ENCODE results near the gene AK3. TPM values are rescaled to one million over a fixed set of nuclear protein-coding genes. Genes with fewer than 3 reads are reported as not detected.
A peak's percentile ranks its signal among the peaks of the same experiment; 100 is the strongest.
"Not testable (repeated sequence)": the region's sequence is repeated elsewhere in the genome, so short reads cannot be mapped to it uniquely, and the experiment has no call there.

Gene AK3
- total RNA-seq, 1 donor from 2014 or later, result 45.1 TPM

DNA sequence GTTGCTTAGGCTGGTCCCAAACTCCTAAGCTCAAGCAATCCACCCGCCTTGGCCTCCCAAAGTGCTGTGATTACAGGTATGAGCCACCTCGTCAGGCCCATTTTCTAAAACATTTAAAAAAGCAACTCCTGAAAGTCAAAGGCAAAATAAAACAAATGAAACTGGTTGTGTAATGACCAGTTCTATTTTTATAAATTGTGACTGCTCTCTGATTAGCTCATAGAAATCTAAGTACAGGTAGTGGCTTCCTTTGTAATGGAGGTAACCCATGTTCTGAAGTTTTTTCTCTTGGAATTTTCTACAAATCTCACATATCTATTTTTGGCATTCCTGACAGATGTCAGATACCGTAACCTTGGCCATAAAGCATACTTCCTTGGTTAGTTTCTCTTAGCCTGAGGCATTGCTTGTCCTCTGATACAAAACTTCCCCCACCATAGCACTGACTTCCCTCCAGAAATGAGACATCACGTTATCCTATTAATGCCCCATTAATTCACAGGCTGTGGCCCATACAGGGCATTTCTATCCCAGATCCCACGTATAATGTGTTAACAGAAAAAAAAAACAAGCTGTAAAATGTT is 14.1 kb upstream of the AK3 start:
- Mint-ChIP-seq H3K27me3 (ENCODE audit: low read depth, unreplicated experiment) (peaks cover 5% of the 10 kb centered on the region), H3K4me1 (ENCODE audit: low read depth, unreplicated experiment) (peaks cover 6% of the 10 kb centered on the region), H3K9me3 (ENCODE audit: unreplicated experiment) (no peaks in the 10 kb centered on the region), H3K36me3 (ENCODE audit: low read depth, unreplicated experiment) (no peaks in the 10 kb centered on the region), H3K27ac (ENCODE audit: unreplicated experiment) (no peak overlapping the region), H3K4me3 (ENCODE audit: unreplicated experiment) (no peak overlapping the region)
- Histone ChIP-seq H3K27ac (ENCODE audit: low read depth, low read length) (no peak overlapping the region), H3K9me3 (ENCODE audit: insufficient read depth, low read depth, low read length) (no peaks in the 10 kb centered on the region), H3K4me2 (ENCODE audit: low read length) (no peak overlapping the region), H4K20me1 (ENCODE audit: insufficient read depth, low read length) (no peaks in the 10 kb centered on the region), H3K4me3 (ENCODE audit: insufficient read depth, low read depth, low read length) (no peak overlapping the region), H3K9ac (ENCODE audit: low read length) (no peak overlapping the region), H3K79me2 (ENCODE audit: insufficient read depth, low read length) (no peaks in the 10 kb centered on the region), H3K4me1 (ENCODE audit: insufficient read depth, low read length) (no peaks in the 10 kb centered on the region), H3K36me3 (ENCODE audit: insufficient read depth, low read length) (no peaks in the 10 kb centered on the region), H2AFZ (ENCODE audit: low read depth, low read length) (no peak overlapping the region), H3K27me3 (ENCODE audit: insufficient read depth, low read length) (no peaks in the 10 kb centered on the region)
- no peak for FAIRE-seq
- DNase-seq (ENCODE audit: low read depth), result no peak
- no peak for TF ChIP-seq EZH2 (IDR thresholded peaks at IDR 0.05; ENCODE audit: insufficient read depth, low read length)
- TF ChIP-seq, protein P1, sequence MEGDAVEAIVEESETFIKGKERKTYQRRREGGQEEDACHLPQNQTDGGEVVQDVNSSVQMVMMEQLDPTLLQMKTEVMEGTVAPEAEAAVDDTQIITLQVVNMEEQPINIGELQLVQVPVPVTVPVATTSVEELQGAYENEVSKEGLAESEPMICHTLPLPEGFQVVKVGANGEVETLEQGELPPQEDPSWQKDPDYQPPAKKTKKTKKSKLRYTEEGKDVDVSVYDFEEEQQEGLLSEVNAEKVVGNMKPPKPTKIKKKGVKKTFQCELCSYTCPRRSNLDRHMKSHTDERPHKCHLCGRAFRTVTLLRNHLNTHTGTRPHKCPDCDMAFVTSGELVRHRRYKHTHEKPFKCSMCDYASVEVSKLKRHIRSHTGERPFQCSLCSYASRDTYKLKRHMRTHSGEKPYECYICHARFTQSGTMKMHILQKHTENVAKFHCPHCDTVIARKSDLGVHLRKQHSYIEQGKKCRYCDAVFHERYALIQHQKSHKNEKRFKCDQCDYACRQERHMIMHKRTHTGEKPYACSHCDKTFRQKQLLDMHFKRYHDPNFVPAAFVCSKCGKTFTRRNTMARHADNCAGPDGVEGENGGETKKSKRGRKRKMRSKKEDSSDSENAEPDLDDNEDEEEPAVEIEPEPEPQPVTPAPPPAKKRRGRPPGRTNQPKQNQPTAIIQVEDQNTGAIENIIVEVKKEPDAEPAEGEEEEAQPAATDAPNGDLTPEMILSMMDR (IDR thresholded peaks at IDR 0.05; ENCODE audit: insufficient read depth, low read depth, low read length), result no peak

DNA sequence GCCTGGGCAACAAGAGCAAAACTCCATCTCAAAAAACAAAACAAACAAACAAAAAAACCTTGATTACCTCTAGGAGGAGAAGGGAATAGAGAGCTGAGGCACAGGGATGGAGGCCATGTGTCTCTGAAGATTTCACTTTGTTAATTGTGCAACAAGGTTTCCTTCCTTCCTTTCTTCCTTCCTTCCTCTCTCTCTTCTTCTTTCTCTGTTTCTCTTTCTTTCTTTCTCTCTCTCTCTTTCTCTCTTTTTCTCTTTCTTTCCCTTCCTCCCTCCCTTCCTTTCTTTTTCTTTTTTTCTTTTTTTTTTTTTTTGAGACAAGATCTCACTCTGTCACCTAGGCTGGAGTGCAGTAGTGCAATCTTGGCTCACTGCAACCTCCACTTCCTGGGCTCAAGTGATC is 13.5 kb upstream of the AK3 start:
- H3K36me3 ChIP-seq (ENCODE audit: insufficient read depth, low read length); FAIRE-seq; H3K4me3 Mint-ChIP-seq (ENCODE audit: unreplicated experiment); H3K9me3 ChIP-seq (ENCODE audit: insufficient read depth, low read depth, low read length); DNase-seq (ENCODE audit: low read depth); H3K27me3 Mint-ChIP-seq (ENCODE audit: low read depth, unreplicated experiment); H3K9me3 Mint-ChIP-seq (ENCODE audit: unreplicated experiment); H2AFZ ChIP-seq (ENCODE audit: low read depth, low read length); H3K27ac Mint-ChIP-seq (ENCODE audit: unreplicated experiment); H4K20me1 ChIP-seq (ENCODE audit: insufficient read depth, low read length); H3K36me3 Mint-ChIP-seq (ENCODE audit: low read depth, unreplicated experiment); H3K27ac ChIP-seq (ENCODE audit: low read depth, low read length); H3K4me1 ChIP-seq (ENCODE audit: insufficient read depth, low read length); H3K9ac ChIP-seq (ENCODE audit: low read length); H3K27me3 ChIP-seq (ENCODE audit: insufficient read depth, low read length); H3K4me2 ChIP-seq (ENCODE audit: low read length); H3K79me2 ChIP-seq (ENCODE audit: insufficient read depth, low read length); H3K4me3 ChIP-seq (ENCODE audit: insufficient read depth, low read depth, low read length); H3K4me1 Mint-ChIP-seq (ENCODE audit: low read depth, unreplicated experiment): not testable (repeated sequence)

DNA sequence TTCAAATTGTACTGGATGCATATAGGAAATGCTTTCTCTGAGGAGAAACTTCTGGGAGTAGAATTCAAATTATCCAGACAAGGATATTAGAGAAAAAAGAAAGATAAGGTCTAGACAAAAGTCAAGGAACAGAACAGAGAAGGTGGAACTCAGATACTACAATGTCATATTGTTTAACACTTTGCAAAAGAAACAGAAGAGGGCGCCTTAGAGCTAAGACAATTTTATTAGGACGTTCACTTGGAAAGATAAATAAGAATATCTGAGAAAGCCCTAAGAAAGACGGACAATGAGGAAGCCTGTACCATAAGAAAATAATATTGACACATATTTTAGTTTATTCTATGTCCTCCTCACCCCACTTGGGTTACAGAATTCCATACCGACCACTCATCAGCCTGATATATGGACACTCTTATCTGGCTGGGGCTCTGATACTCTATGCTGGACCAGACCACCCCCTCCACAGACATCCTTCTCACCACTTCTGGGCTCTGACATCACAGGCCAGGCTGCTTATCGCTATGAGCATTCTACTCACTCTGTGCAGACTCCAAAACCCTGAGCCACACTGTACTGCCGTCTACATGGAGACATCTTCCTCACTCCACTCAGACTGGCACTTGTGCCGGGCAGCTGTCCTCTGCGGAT is 9.1 kb upstream of the AK3 start:
- Mint-ChIP-seq H3K27ac (ENCODE audit: unreplicated experiment) (no peak overlapping the region), H3K36me3 (ENCODE audit: low read depth, unreplicated experiment) (no peaks in the 10 kb centered on the region)
- FAIRE-seq, result no peak

More for the DNA sequence above, 9.1 kb upstream of the AK3 start:
- Histone ChIP-seq H3K4me3 (ENCODE audit: insufficient read depth, low read depth, low read length) (no peak overlapping the region), H3K27ac (ENCODE audit: low read depth, low read length) (no peak overlapping the region), H3K79me2 (ENCODE audit: insufficient read depth, low read length) (no peaks in the 10 kb centered on the region), H3K27me3 (ENCODE audit: insufficient read depth, low read length) (no peaks in the 10 kb centered on the region), H3K4me2 (ENCODE audit: low read length) (no peak overlapping the region), H3K36me3 (ENCODE audit: insufficient read depth, low read length) (no peaks in the 10 kb centered on the region), H3K4me1 (ENCODE audit: insufficient read depth, low read length) (no peaks in the 10 kb centered on the region), H3K9ac (ENCODE audit: low read length) (no peak overlapping the region), H3K9me3 (ENCODE audit: insufficient read depth, low read depth, low read length) (no peaks in the 10 kb centered on the region), H4K20me1 (ENCODE audit: insufficient read depth, low read length) (no peaks in the 10 kb centered on the region), H2AFZ (ENCODE audit: low read depth, low read length) (no peak overlapping the region)
- no peaks in the 10 kb centered on the region for H3K9me3 Mint-ChIP-seq (ENCODE audit: unreplicated experiment)
- peak; percentile 36 for DNase-seq (ENCODE audit: low read depth)
- no peak for TF ChIP-seq EZH2 (IDR thresholded peaks at IDR 0.05; ENCODE audit: insufficient read depth, low read length)
- TF ChIP-seq, protein P1 (IDR thresholded peaks at IDR 0.05; ENCODE audit: insufficient read depth, low read depth, low read length), result peak; percentile 57
- H3K27me3 Mint-ChIP-seq (ENCODE audit: low read depth, unreplicated experiment), result peaks cover 2% of the 10 kb centered on the region
- H3K4me1 Mint-ChIP-seq (ENCODE audit: low read depth, unreplicated experiment), result peaks cover 3% of the 10 kb centered on the region
- H3K4me3 Mint-ChIP-seq (ENCODE audit: unreplicated experiment), result no peak overlapping the region

All from astrocyte (in vitro differentiated cells and primary cell).